Sciatic nerve (tissue), 2 donors: ENCODE data around the gene PPP6C. TPM values are rescaled to one million over a fixed set of nuclear protein-coding genes. Genes with fewer than 3 reads are reported as not detected.
"Not testable (repeated sequence)": the region's sequence is repeated elsewhere in the genome, so short reads cannot be mapped to it uniquely, and the experiment has no call there.

Experiments used
- ATAC-seq: fragments of 200-7000 bp; cut with Tn5 transposase; one replicate; pipeline ENCODE4 v1.9.1; 2020; ENCODE audit warnings: mild to moderate bottlenecking, moderate library complexity
- DNase-seq: peaks from one replicate; pipeline ENCODE4 v3.0.0-alpha.2; 2020; ENCODE audit warnings: low spot score
- intact Hi-C: fragments of 100-400 bp; cut with DNase I; formaldehyde crosslinking; loops from one replicate; pipeline ENCODE4 v1.14.2; 2022
- total RNA-seq: library from RNA; stranded (reverse); fragmentation: NEBNext Ultra II Directional; extraction: Animal tissue kit (Norgen Biotek cat#: 25700); gene quantifications from one replicate; pipeline ENCODE4 v1.2.1, GENCODE V29; 2021
- donor health status: DM: no; HTN: no; CAD: no.
- donor health status: DM: no; HTN: no; CAD: no.

The PPP6C gene
- total RNA-seq, 1 donor from 2014 or later, result 37.3 TPM

DNA sequence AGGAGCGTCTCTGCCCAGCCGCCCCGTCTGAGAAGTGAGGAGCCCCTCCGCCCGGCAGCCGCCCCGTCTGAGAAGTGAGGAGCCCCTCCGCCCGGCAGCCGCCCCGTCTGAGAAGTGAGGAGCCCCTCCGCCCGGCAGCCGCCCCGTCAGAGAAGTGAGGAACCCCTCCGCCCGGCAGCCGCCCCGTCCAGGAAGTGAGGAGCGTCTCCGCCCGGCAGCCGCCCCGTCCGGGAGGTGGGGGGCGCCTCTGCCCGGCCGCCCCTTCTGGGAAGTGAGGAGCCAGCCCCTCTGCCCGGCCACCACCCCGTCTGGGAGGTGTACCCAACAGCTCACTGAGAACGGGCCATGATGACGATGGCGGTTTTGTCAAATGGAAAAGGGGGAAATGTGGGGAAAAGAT, 81.1 kb downstream of the PPP6C start:
- ATAC-seq, DNase-seq, intact Hi-C loops: not testable (repeated sequence)

GRCh38 chr9:125106285-125106893, 83.2 kb downstream of the PPP6C start:
- no peak for DNase-seq
- no peak for ATAC-seq
- intact Hi-C loops, result no loop called here

GRCh38 chr9:125103770-125104460, 85.7 kb downstream of the PPP6C start:
- DNase-seq, result no peak
- no peak for ATAC-seq
- intact Hi-C loops, result no loop called here

DNA sequence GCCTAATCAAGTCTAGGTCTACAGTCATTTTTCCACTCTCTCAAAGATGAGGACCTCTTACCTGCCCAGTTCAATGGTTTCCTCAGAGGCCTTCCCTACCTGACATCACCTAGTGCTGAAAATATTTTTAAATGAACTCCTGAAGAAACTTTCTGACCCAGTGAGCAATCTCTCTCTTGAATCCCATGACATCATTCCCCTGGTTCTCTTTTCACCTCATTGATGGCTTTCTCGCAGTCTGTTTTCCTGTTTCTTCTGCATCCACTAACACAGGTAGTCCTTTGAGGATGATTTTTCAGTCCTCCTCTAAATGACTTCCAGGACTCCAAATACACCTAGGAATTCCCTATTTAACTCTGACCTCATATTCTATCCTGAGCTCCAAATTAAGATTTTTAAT, 86.6 kb downstream of the PPP6C start:
- ATAC-seq, result no peak
- DNase-seq, result no peak
- intact Hi-C loops, result no loop called here

- intact Hi-C loops, result no loop called here
- DNase-seq (no peak), ATAC-seq (no peak)
Observed at GRCh38 chr9:125100822-125101221, 88.8 kb downstream of the PPP6C start.

- DNase-seq (no peak), ATAC-seq (no peak)
- intact Hi-C loops, result no loop called here
Observed at GRCh38 chr9:125099816-125100215, 89.8 kb downstream of the PPP6C start.

Other genes starting within 250 kb of the PPP6C start
- gene GOLGA1, start 248.7 kb downstream of the PPP6C start, total RNA-seq, result 31.9 TPM
- 13.7 TPM for gene SCAI, start 46.3 kb downstream of the PPP6C start, total RNA-seq
- gene RABEPK, start 10.7 kb upstream of the PPP6C start, total RNA-seq, result 14.4 TPM
- gene HSPA5, start 51.5 kb upstream of the PPP6C start, total RNA-seq, result 172 TPM
- 73.3 TPM for gene GAPVD1, start 72.0 kb upstream of the PPP6C start, total RNA-seq